ENCODE measurements around the gene LECT2. TPM values are rescaled to one million over a fixed set of nuclear protein-coding genes. Genes with fewer than 3 reads are reported as not detected.

LECT2 gene
- total and polyA plus RNA-seq, 10 of the 15 experiments (the other 5 are each of a cell fraction or from before 2014, with no cell fraction given) = not detected

GRCh38 chr5:135950611-135951010 lies 4.2 kb downstream of the LECT2 start:
- Histone ChIP-seq H3K36me3 (ENCODE audit: control insufficient read depth in 2 of 2, insufficient read depth in 2 of 2, low read length in 1 of 2) (no peaks in the 10 kb centered on the region), H3K9ac (ENCODE audit: control insufficient read depth, insufficient read depth, low read length) (no peak overlapping the region), H3K27ac (ENCODE audit: control insufficient read depth, insufficient read depth) (no peak overlapping the region), H2AFZ (ENCODE audit: control insufficient read depth, low read depth, low read length) (no peak overlapping the region), H3K79me2 (ENCODE audit: control insufficient read depth, insufficient read depth, low read length) (no peaks in the 10 kb centered on the region), H3K27me3 (replicated peaks in 1 of 2; ENCODE audit: control insufficient read depth in 2 of 2, insufficient read depth in 2 of 2, low read length in 1 of 2) (no peaks in the 10 kb centered on the region), H3K4me2 (ENCODE audit: control insufficient read depth, insufficient read depth) (no peak overlapping the region), H4K20me1 (ENCODE audit: control insufficient read depth, insufficient read depth) (no peaks in the 10 kb centered on the region), H3K4me1 (ENCODE audit: control insufficient read depth, insufficient read depth, low read length) (no peaks in the 10 kb centered on the region), H3K4me3 (no peak overlapping the region), H3K9me3 (replicated peaks; ENCODE audit: control insufficient read depth, insufficient read depth, low read length) (no peaks in the 10 kb centered on the region; the same call in 2 of the 3 replicates)
- SMC1A ChIA-PET (ENCODE audit: uncharacterized antibody, unreplicated experiment) = interaction anchor here (0.8 to 1.5 kb wide), 4 partner anchors 9 to 112 kb away, joined by 3 to 4 read pairs (median 3); no protein-coding TSS in a partner anchor
- FAIRE-seq (no peak), DNase-seq (ENCODE audit: low read depth, low spot score) (no peak), ATAC-seq (no peak)
- WGBS (ENCODE audit: insufficient coverage, insufficient replicate concordance, low lambda C conversion rate, missing lambda C conversion rate) = 14% methylated on average over 3 of the region's 3 CpGs
- RAD21 ChIA-PET (ENCODE audit: unreplicated experiment) = interaction anchor here (1.1 kb wide), 1 partner anchor 11 kb away, joined by 3 read pairs; no protein-coding TSS in a partner anchor
- POLR2A ChIA-PET = no interaction called here
- no TSS peak for BruUV-seq (replicated peaks)
- in situ Hi-C loops (cut with MboI) = no loop called here
- intact Hi-C loops (cut with micrococcal nuclease; ENCODE audit: unreplicated experiment) = no loop called here
- CTCF ChIA-PET = interaction anchor here (1.2 to 2.2 kb wide), 5 partner anchors 8 to 131 kb away, joined by 3 to 11 read pairs (median 4); no protein-coding TSS in a partner anchor
- TF ChIP-seq NBN (IDR thresholded peaks at IDR 0.05) (no peak), RBBP5 (conservative IDR thresholded peaks at IDR 0.05) (no peak), RB1 (IDR thresholded peaks at IDR 0.05; ENCODE audit: borderline replicate concordance) (no peak), CBFB (IDR thresholded peaks at IDR 0.05; ENCODE audit: low read depth) (no peak), TAF1 (IDR thresholded peaks at IDR 0.05; ENCODE audit: borderline replicate concordance, low read depth, low read length) (no peak), ZNF207 (IDR thresholded peaks at IDR 0.05; ENCODE audit: borderline replicate concordance) (no peak), RFX5 (IDR thresholded peaks at IDR 0.05; ENCODE audit: low read depth, low read length) (no peak), FOXK2 (IDR thresholded peaks at IDR 0.05) (no peak), PRDM15 (CRISPR knock-in tag; IDR thresholded peaks at IDR 0.05) (no peak), KDM1A (IDR thresholded peaks at IDR 0.05; ENCODE audit: borderline replicate concordance) (no peak), POU2F2 (IDR thresholded peaks at IDR 0.05; ENCODE audit: borderline replicate concordance, low read depth, low read length) (no peak), EP300 (IDR thresholded peaks at IDR 0.05; ENCODE audit: borderline replicate concordance in 1 of 2, control insufficient read depth in 1 of 2, low read depth in 2 of 2, low read length in 2 of 2) (no peak)
- TF ChIP-seq, protein P1, sequence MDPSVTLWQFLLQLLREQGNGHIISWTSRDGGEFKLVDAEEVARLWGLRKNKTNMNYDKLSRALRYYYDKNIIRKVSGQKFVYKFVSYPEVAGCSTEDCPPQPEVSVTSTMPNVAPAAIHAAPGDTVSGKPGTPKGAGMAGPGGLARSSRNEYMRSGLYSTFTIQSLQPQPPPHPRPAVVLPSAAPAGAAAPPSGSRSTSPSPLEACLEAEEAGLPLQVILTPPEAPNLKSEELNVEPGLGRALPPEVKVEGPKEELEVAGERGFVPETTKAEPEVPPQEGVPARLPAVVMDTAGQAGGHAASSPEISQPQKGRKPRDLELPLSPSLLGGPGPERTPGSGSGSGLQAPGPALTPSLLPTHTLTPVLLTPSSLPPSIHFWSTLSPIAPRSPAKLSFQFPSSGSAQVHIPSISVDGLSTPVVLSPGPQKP (IDR thresholded peaks at IDR 0.05; ENCODE audit: low read depth, low read length) = no peak
- TF ChIP-seq, protein P2, sequence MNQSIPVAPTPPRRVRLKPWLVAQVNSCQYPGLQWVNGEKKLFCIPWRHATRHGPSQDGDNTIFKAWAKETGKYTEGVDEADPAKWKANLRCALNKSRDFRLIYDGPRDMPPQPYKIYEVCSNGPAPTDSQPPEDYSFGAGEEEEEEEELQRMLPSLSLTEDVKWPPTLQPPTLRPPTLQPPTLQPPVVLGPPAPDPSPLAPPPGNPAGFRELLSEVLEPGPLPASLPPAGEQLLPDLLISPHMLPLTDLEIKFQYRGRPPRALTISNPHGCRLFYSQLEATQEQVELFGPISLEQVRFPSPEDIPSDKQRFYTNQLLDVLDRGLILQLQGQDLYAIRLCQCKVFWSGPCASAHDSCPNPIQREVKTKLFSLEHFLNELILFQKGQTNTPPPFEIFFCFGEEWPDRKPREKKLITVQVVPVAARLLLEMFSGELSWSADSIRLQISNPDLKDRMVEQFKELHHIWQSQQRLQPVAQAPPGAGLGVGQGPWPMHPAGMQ (IDR thresholded peaks at IDR 0.05; ENCODE audit: borderline replicate concordance) = no peak
- TF ChIP-seq, protein P3, sequence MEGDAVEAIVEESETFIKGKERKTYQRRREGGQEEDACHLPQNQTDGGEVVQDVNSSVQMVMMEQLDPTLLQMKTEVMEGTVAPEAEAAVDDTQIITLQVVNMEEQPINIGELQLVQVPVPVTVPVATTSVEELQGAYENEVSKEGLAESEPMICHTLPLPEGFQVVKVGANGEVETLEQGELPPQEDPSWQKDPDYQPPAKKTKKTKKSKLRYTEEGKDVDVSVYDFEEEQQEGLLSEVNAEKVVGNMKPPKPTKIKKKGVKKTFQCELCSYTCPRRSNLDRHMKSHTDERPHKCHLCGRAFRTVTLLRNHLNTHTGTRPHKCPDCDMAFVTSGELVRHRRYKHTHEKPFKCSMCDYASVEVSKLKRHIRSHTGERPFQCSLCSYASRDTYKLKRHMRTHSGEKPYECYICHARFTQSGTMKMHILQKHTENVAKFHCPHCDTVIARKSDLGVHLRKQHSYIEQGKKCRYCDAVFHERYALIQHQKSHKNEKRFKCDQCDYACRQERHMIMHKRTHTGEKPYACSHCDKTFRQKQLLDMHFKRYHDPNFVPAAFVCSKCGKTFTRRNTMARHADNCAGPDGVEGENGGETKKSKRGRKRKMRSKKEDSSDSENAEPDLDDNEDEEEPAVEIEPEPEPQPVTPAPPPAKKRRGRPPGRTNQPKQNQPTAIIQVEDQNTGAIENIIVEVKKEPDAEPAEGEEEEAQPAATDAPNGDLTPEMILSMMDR (IDR thresholded peaks at IDR 0.05 in 2 of 3, conservative IDR thresholded peaks at IDR 0.05 in 1 of 3; ENCODE audit: control insufficient read depth in 2 of 3, extremely low read depth in 1 of 3, insufficient read depth in 1 of 3, low read depth in 3 of 3, low read length in 3 of 3) = no peak
- TF ChIP-seq, protein P4, sequence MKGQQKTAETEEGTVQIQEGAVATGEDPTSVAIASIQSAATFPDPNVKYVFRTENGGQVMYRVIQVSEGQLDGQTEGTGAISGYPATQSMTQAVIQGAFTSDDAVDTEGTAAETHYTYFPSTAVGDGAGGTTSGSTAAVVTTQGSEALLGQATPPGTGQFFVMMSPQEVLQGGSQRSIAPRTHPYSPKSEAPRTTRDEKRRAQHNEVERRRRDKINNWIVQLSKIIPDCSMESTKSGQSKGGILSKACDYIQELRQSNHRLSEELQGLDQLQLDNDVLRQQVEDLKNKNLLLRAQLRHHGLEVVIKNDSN (IDR thresholded peaks at IDR 0.05; ENCODE audit: borderline replicate concordance, extremely low read length, insufficient read depth, low read depth, low read length) = no peak
